Neural progenitor cell (in vitro differentiated cells): ENCODE measurements around the gene TMEM41B. TPM values are rescaled to one million over a fixed set of nuclear protein-coding genes. Genes with fewer than 3 reads are reported as not detected.
A peak's percentile ranks its signal among the peaks of the same experiment; 100 is the strongest.
"Not testable (repeated sequence)": the region's sequence is repeated elsewhere in the genome, so short reads cannot be mapped to it uniquely, and the experiment has no call there.

Experiments used
- DNase-seq: peaks from one replicate; pipeline ENCODE4 v3.0.0-alpha.2; 2016; ENCODE audit warnings: low spot score
- H2AFZ ChIP-seq: fragments of 200-600 bp; sonication (generic); replicated peaks from 2 replicates; pipeline ENCODE4 v1.6.1; 2016; ENCODE audit warnings: antibody characterized with exemption
- H3F3A ChIP-seq: fragments of 200-600 bp; sonication (generic); 2 replicates; pipeline ENCODE4 v1.6.1; 2016; ENCODE audit warnings: antibody characterized with exemption, low read depth
- H3K27ac ChIP-seq: fragments of 200-600 bp; sonication (generic); 2 replicates; pipeline ENCODE4 v1.5.1; 2016; ENCODE audit warnings: mild to moderate bottlenecking
- H3K27me3 ChIP-seq: fragments of 200-600 bp; sonication (generic); 2 replicates; pipeline ENCODE4 v1.6.1; 2016; ENCODE audit warnings: mild to moderate bottlenecking, moderate library complexity
- H3K36me3 ChIP-seq: fragments of 200-600 bp; sonication (generic); 2 replicates; pipeline ENCODE4 v1.5.1; 2016
- H3K4me1 ChIP-seq: fragments of 200-600 bp; sonication (generic); 2 replicates; pipeline ENCODE4 v1.6.1; 2016; ENCODE audit warnings: mixed run types
- H3K4me2 ChIP-seq: fragments of 200-600 bp; sonication (generic); 2 replicates; pipeline ENCODE4 v1.6.1; 2016
- H3K4me3 ChIP-seq: fragments of 200-600 bp; sonication (generic); 2 replicates; pipeline ENCODE4 v1.5.1; 2016
- H3K79me2 ChIP-seq: fragments of 200-600 bp; sonication (generic); 2 replicates; pipeline ENCODE4 v1.6.1; 2016; ENCODE audit warnings: low read depth
- H3K9ac ChIP-seq: fragments of 200-600 bp; sonication (generic); 2 replicates; pipeline ENCODE4 v1.6.1; 2016
- H3K9me3 ChIP-seq: fragments of 200-600 bp; sonication (generic); 2 replicates; pipeline ENCODE4 v1.5.1; 2016; ENCODE audit warnings: low read depth
- H4K20me1 ChIP-seq: fragments of 200-600 bp; sonication (generic); 2 replicates; pipeline ENCODE4 v1.6.1; 2016; ENCODE audit warnings: low read depth
- H3K27ac Mint-ChIP-seq: 3 replicates; pipeline ENCODE4 v1.8.0; 2021; ENCODE audit warnings: mixed read lengths
- H3K27me3 Mint-ChIP-seq: 2 replicates; pipeline ENCODE4 v1.8.0; 2022; ENCODE audit warnings: low read depth, mild to moderate bottlenecking, inconsistent platforms, moderate library complexity, mixed read lengths; ENCODE audit not compliant: insufficient read depth
- H3K36me3 Mint-ChIP-seq: 3 replicates; pipeline ENCODE4 v1.8.0; 2021; ENCODE audit warnings: mixed read lengths
- H3K4me1 Mint-ChIP-seq: 3 replicates; pipeline ENCODE4 v1.8.0; 2021; ENCODE audit warnings: mixed read lengths
- H3K4me3 Mint-ChIP-seq: 3 replicates; pipeline ENCODE4 v1.8.0; 2021; ENCODE audit warnings: mild to moderate bottlenecking, moderate library complexity, mixed read lengths
- H3K9me3 Mint-ChIP-seq: 3 replicates; pipeline ENCODE4 v1.8.0; 2020; ENCODE audit warnings: mixed read lengths
- CTCF ChIP-seq: fragments of 200-600 bp; sonication (generic); IDR thresholded peaks from 2 replicates; pipeline ENCODE4 v1.5.1; 2017; ENCODE audit warnings: antibody characterized with exemption, mild to moderate bottlenecking
- EZH2 ChIP-seq: fragments of 200-600 bp; sonication (generic); IDR thresholded peaks from 2 replicates; pipeline ENCODE4 v1.6.1; 2017; ENCODE audit warnings: antibody characterized with exemption, mild to moderate bottlenecking, moderate library complexity
- EZH2phosphoT487 ChIP-seq: fragments of 200-600 bp; sonication (generic); IDR thresholded peaks from 2 replicates; pipeline ENCODE4 v1.6.1; 2017; ENCODE audit warnings: antibody characterized with exemption
- total RNA-seq: library from RNA; depleted of rRNA; stranded (reverse); fragments of >200 nt; gene quantifications from 2 replicates; pipeline ENCODE4 v1.2.3, GENCODE V29; 2015; ENCODE audit warnings: low replicate concordance

Gene TMEM41B
- total RNA-seq, 1 donor from 2014 or later = 82.4 TPM

GRCh38 chr11:9357041-9357440 lies 42.6 kb upstream of the TMEM41B start:
- no peak overlapping the region for H3K4me3 Mint-ChIP-seq
- no peaks in the 10 kb centered on the region for H3K9me3 ChIP-seq
- no peaks in the 10 kb centered on the region for H3K4me1 ChIP-seq
- no peak overlapping the region for H3K27ac ChIP-seq
- no peak overlapping the region for H3K27ac Mint-ChIP-seq
- H3K9me3 Mint-ChIP-seq = no peaks in the 10 kb centered on the region
- H2AFZ ChIP-seq = no peak overlapping the region
- peaks cover 5% of the 10 kb centered on the region for H3K4me1 Mint-ChIP-seq
- H3K79me2 ChIP-seq = no peaks in the 10 kb centered on the region
- no peak overlapping the region for H3K4me3 ChIP-seq
- H4K20me1 ChIP-seq = no peaks in the 10 kb centered on the region
- H3K36me3 ChIP-seq = no peaks in the 10 kb centered on the region
- TF ChIP-seq CTCF (no peak), EZH2phosphoT487 (no peak), EZH2 (no peak)
- H3K27me3 Mint-ChIP-seq = peaks cover 2% of the 10 kb centered on the region
- no peak for DNase-seq
- no peak overlapping the region for H3K4me2 ChIP-seq
- H3K9ac ChIP-seq = no peak overlapping the region
- H3K36me3 Mint-ChIP-seq = no peaks in the 10 kb centered on the region
- no peaks in the 10 kb centered on the region for H3F3A ChIP-seq
- H3K27me3 ChIP-seq = no peaks in the 10 kb centered on the region

GRCh38 chr11:9351321-9351881 lies 37.0 kb upstream of the TMEM41B start:
- Histone ChIP-seq H3K27ac (no peak overlapping the region), H3K36me3 (no peaks in the 10 kb centered on the region), H2AFZ (no peak overlapping the region), H3K9me3 (no peaks in the 10 kb centered on the region), H3K79me2 (no peaks in the 10 kb centered on the region), H3K4me2 (no peak overlapping the region), H3F3A (peaks cover 3% of the 10 kb centered on the region), H3K27me3 (no peaks in the 10 kb centered on the region), H3K4me1 (peaks cover 4% of the 10 kb centered on the region), H3K4me3 (no peak overlapping the region), H3K9ac (no peak overlapping the region), H4K20me1 (no peaks in the 10 kb centered on the region)
- H3K4me1 Mint-ChIP-seq = peaks cover 3% of the 10 kb centered on the region
- no peaks in the 10 kb centered on the region for H3K36me3 Mint-ChIP-seq
- no peak for DNase-seq
- H3K27me3 Mint-ChIP-seq = peaks cover 11% of the 10 kb centered on the region
- no peak overlapping the region for H3K4me3 Mint-ChIP-seq
- no peaks in the 10 kb centered on the region for H3K9me3 Mint-ChIP-seq
- TF ChIP-seq EZH2phosphoT487 (no peak), EZH2 (no peak), CTCF (no peak)
- no peak overlapping the region for H3K27ac Mint-ChIP-seq

- peak overlapping the region; percentile 68 for H2AFZ ChIP-seq
- not testable (repeated sequence) for H3K27ac ChIP-seq, H3K9me3 ChIP-seq, H3K27ac Mint-ChIP-seq, DNase-seq, H3K36me3 ChIP-seq, H3K4me3 ChIP-seq, H3K4me2 ChIP-seq, H3K9me3 Mint-ChIP-seq, H4K20me1 ChIP-seq, H3K4me3 Mint-ChIP-seq, H3K27me3 ChIP-seq, H3K4me1 Mint-ChIP-seq, H3K79me2 ChIP-seq, H3K9ac ChIP-seq, H3K36me3 Mint-ChIP-seq
- peaks cover 12% of the 10 kb centered on the region for H3K4me1 ChIP-seq
- H3K27me3 Mint-ChIP-seq = peaks cover 11% of the 10 kb centered on the region
- peaks cover 11% of the 10 kb centered on the region for H3F3A ChIP-seq
These were observed 33.4 kb upstream of the TMEM41B start for GRCh38 chr11:9347779-9348178.

- H3K27ac Mint-ChIP-seq = no peak overlapping the region
- H3K27me3 Mint-ChIP-seq = peaks cover 11% of the 10 kb centered on the region
- Histone ChIP-seq H3K9me3 (no peaks in the 10 kb centered on the region), H2AFZ (no peak overlapping the region), H3K9ac (no peak overlapping the region), H3K4me3 (no peak overlapping the region), H3K27ac (no peak overlapping the region), H3K27me3 (no peaks in the 10 kb centered on the region), H3K36me3 (no peaks in the 10 kb centered on the region), H4K20me1 (no peaks in the 10 kb centered on the region), H3K79me2 (no peaks in the 10 kb centered on the region), H3F3A (peaks cover 11% of the 10 kb centered on the region), H3K4me2 (no peak overlapping the region), H3K4me1 (peaks cover 12% of the 10 kb centered on the region)
- no peaks in the 10 kb centered on the region for H3K36me3 Mint-ChIP-seq
- no peak overlapping the region for H3K4me3 Mint-ChIP-seq
- DNase-seq = no peak
- peaks cover 9% of the 10 kb centered on the region for H3K4me1 Mint-ChIP-seq
- H3K9me3 Mint-ChIP-seq = no peaks in the 10 kb centered on the region
- no peak for TF ChIP-seq EZH2
- TF ChIP-seq CTCF = no peak
- TF ChIP-seq EZH2phosphoT487 = no peak
These were observed 32.7 kb upstream of the TMEM41B start for GRCh38 chr11:9347100-9347499.
